GM19395 (cell line): Measurements from ENCODE around the gene SETX.

ENCODE experiments used
- ATAC-seq: cut with Tn5 transposase; IDR thresholded peaks from one replicate; pipeline ENCODE4 v1.9.1; 2021; ENCODE audit warnings: mild to moderate bottlenecking, moderate library complexity; ENCODE audit not compliant: unreplicated experiment

The SETX gene

DNA sequence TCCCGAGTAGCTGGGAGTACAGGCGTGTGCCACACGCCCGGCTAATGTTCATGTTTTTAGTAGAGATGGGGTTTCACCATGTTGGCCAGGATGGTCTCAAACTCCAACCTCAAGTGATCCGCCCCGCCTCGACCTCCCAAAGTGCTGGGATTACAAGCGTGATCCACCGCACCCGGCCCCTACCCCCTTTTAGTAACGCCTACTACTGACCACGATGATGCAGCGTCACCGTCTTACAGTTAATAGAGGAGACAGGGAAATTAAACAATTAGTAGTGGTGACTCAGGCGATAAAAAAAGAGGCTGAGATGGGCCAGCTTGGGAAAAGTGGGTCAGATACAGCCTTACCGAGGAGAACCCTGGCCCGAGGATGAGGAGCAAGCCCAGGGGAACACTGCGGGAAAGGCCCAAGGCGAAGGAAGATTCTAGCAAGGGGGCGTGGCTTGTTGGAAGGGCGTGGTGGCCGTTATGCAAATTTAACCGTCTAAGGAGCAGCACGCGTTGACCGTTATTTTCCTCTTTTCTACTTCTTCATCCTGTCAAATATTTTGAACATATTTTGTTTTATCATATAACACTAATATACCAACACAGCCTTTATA, 1.6 kb upstream of the SETX start:
- ATAC-seq = no peak

DNA sequence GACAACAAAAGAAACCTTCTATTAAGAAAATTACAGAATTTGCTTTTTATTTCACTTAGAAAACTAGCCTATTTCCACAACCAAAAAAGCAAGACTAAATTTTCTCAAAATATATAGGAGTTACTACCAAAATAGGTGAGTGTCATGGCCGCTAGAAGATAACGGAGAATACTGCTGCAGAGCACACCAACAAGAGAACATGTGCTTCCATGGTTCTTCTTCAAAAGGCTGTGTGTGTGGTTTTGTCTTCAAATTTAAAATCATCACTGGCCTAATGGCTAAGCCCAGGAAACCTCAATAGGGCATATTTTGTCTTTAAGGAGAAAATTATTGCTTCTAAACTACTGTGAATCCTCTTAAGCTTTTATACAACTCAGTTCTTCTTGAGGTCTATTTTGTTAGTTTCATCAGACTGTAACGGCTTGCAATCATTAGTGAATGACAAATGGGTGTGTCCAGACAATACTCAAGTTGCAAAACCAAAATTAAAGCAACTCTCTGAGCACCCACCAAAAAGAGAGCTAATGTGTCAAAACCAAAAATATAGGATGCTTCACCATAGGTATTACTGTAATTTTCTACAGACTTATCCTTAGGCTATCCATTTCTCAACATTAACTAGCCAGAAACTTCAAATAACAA, 3.3 kb downstream of the SETX start:
- no peak for ATAC-seq

DNA sequence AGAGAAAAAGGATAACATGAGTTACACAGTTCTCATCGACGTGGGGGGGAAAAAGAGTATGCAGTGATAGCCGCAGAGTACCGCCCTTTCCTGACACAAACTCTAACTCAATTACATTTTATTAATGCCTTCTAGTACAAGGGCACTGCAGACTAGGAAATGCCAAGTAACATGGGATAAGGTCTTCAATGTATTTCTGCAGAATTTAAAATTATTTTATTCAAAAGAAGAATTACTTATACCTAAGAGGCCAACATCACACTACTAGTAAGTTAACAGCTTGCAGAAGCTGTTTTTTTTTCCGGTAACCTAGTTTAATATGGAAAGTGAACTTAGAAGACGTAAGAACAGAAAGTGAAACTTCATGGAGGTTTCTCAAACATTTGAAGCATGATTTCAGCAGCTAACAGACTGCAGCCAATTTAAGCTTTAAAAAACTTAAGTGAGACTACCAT, 3.9 kb downstream of the SETX start:
- no peak for ATAC-seq

DNA sequence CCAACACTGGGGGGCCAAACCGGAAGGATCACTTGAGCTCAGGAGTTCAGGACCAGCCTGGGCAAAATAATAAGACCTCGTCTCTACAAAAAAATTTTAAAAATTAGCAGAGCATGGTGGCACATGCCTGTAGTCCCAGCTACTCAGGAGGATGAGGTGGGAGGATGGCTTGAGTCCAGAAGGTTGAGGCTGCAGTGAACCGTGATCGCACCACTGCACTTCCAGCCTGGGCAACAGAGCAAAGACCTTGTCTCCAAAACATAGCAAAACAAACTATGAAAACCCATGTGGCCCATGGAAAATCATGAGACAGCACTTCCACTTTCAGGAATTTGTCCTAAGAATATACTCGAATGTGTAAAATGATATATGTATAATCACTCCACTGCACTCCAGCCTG, 6.1 kb downstream of the SETX start:
- ATAC-seq = no peak

DNA sequence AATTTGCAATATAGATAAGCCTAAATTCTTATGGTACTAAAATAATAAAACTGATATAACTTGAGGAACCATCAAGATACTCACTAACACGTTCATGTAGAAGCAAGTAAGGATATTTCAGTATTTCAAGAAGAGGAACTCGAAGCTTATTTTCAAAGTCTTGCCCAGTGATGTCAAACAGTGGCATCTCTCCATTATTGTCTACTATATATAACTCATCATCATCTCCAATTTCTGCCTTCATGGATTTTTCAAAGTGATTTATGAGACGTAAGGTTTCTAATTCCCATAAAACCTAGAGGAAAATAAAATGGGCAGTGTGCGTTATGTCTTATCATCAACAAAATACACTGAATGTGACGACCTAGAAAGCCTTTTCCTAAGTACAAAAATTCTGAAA, 8.6 kb downstream of the SETX start:
- no peak for ATAC-seq

DNA sequence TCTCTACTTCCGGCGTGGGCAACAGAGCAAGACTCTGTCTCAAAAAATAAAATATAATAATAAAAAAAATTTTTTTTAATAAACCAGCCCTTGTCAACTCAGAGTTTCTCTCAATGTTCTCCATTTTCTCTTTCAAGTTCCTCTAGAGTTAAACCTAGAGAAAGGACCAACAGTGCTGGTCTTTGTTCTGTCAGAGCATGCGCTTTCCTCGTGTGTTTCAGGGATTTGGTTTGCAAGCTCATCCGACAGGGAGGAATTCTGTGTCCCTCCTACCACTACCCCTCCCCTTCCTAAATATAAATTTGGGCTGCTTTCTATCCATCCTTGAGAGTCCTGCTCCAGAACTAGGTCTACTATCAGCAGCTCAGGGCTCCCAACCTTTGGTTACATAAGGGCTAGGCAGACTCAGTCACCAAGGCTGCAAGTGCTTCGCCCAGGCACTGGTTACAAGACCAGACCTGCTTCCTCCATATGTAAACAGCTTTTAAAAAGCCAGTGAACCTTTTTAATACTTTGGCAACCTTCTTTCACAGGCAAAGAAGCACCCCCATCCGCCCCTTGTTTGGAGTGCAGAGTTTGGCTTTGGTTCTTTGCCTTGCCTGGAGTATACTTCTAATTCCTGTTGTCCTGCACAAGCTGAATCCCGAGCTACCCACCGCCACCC, 13.5 kb downstream of the SETX start:
- ATAC-seq = no peak

DNA sequence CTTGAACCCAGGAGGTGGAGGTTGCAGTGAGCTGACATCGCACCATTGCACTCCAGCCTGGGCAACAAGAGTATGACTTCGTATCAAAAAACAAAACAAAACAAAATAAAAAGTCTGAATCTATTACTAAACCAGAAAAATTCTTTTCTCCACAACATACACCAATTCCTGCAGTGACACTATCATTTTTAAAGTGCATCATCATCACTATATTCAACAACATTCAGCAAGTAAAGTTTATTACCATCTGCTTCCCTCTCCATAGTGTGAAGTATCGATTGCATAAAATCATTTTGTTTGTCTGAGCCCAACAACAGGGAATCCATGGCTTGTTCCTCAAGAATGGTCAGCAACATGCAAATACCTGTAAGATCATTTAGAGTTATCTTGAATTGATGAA, 20.4 kb downstream of the SETX start:
- no peak for ATAC-seq

DNA sequence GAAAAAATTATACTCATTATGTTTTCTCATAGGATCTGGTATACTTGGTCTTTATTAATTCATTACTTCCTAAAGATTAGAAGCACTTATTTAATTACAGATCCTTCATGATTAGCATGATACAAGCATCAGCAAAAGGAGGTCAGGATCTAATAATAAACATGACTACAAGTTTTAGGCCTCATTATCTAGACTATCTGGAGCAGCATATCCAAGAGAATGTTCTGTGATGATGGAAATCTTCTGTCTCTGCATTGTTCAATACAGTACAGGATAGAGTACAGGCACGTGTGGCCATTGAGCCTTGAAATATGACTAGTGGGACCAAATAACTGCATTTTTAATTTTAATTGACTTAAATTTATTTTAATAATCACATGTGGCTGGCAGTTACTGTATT, 21.2 kb downstream of the SETX start:
- no peak for ATAC-seq

DNA sequence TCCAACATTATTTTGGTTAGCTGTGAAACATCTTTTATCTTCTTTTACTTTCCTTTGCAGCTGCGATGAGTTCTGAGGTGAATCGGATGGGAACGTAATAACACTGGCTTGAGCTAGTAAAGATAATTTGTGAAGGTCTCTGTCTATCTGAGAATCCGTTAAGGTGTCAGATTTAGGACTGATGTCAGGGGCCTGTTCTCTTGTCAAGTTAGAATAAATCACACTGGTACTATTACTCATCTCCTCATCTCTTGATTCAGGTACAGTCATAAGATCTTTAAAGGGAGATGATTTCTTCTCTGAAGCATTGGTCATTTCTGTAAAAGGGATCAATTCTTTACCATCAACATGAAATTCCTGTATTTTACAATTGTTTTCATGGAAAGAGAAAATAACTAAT, 26.2 kb downstream of the SETX start:
- ATAC-seq = no peak

DNA sequence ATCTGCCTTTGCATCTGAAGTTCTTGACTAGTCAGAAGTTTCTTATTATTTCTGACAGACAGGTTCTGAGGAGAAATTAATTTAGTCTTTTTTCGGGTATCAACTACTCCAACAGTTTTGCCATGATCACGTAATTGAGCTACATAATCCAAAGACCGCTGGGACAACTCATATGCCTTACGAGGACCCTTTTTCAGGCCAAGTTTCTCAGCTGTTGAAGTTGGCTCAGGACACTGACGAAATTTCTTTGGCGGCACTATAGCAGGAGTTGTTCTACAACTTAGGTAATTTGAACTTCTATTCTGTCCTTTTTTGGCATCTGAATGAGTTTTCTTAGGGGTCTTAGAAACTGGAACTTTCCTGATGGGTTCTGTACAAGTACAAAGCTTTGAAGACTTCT, 27.2 kb downstream of the SETX start:
- ATAC-seq = no peak

DNA sequence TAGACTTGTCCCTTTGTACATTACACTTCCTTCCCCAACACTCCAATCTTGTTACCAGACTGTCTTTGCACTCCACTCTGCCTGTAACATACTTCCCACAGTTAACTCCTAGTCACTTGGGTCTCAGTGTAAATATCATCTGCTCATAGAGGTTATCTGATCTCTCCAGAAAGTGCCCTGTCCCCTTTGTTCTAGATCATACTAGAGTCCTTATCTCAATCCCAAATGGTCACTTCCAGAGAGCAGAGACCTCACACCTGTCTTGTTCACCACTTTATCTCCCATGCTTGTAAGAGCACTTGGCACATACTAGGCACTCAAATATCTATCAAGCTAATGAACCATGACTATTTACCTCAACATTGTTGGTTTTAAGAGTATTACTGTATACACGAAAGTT, 30.4 kb downstream of the SETX start:
- ATAC-seq = no peak

DNA sequence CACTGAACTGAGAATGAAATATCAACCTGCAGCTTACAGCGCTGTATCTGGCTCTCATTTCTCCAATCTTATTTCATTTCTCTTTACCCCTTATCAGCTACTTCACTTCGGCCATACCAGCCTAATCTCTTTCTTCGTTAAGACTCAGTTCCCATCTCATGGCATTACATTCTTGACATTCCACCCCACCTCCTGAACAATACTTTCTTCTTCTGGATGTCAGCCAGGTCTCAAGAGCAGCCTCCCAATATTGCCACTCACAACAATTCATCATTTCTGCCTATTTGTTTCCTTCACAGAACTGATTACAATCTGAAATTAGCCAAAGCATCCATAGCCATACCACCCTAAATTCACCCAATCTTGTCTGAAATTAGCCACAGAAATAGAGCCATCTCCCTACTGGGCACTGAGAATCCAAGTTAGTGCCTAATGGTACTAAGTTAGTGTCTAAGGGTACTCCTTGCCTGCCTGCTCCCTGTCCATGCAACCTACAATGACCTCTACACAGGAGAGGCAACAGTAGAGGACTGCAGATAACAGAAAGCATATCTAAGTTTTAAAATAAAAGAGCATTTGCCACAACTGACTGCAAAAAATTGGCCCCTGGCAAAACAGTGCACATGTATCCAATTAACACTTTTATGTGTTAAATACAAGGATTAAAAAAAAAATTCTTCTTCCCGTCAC, 35.2 kb downstream of the SETX start:
- no peak for ATAC-seq

DNA sequence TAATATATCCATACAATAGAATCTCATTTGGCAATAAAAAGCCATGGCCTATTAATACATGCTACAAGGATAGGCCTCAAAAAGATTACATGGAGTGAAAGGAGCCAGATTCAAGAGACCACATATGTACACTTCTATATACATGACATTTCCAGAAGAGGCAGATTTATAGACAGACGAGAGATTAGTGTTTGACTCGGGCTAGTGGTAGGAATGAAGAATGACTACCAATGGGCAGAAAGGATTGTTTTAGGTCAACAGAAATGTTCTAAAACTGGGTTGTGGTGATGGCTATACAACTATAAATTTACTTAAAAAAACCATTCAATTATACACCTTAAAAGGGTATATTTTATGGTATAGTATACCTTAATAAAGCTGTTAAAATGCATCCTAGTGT, 41.9 kb downstream of the SETX start:
- no peak for ATAC-seq

DNA sequence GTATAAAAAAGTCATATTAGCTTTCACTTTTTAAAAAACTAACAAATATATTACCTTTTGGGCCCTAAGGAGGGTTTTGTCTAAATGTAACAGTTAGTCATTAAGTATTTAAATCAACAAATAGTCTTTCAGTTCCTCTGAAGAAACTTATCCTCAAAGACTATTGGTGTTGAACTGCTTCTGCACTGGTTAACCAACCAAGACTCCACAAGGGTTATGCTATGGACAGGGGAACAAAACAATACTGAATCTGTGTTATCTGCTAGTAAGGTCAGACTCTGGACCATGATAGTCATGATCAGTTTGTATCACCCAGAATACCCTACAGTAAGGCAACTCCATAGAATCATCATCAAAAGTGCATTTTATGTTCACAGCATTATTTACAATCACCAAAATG, 42.4 kb downstream of the SETX start:
- ATAC-seq = no peak

DNA sequence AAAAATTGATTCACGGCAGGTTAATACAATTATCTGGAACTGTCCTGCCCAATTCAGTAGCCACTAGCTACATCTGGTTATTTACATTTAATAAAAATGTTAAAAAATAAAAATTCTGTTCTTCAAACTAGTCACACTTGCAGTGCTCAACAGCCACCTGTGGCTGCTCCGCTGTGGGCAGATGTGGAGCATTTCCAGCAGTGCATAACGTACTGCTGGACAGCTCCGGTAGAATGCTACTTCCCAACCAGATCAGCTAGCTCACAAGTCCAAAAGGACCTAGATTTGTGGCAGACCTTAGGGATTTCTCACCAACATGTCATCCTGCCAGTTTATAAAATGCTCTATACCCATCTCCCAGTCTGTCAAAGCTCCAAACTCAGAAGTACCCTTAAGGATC, 42.8 kb downstream of the SETX start:
- no peak for ATAC-seq

DNA sequence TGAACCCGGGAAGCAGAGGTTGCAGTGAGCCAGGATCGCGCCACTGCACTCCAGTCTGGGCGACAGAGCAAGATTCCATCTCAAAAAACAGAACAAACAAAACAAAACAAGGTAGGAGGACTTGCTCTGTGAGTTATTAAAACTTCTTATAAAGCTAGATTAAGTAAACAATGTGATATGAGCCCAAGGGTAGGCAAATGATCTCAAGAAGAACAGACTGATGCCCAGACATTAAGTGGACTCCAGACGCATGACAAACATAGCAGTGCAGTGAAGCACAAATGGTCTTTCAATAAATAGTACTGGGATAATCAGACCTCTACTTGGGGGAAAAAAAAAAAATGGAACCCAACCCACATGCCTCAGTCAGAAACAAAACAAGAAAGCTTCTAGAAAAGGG, 45.7 kb downstream of the SETX start:
- no peak for ATAC-seq

DNA sequence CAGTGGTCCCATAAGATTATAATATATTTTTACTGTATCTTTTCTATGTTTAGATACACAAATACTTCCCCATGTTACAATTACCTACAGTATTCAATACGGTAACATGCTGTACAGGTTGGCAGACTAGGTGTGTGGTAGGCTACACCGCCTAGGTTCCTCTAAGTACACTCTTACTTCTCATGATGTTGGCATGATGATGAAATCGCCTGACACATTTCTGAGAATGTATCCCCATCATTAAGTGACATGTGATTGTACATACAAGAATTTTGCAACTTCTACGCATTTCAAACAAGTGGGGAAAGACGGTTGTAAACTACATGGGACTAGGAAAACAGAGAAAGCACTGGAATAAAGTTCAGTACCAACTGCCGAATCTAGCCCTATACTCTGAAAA, 53.3 kb downstream of the SETX start:
- ATAC-seq = no peak

DNA sequence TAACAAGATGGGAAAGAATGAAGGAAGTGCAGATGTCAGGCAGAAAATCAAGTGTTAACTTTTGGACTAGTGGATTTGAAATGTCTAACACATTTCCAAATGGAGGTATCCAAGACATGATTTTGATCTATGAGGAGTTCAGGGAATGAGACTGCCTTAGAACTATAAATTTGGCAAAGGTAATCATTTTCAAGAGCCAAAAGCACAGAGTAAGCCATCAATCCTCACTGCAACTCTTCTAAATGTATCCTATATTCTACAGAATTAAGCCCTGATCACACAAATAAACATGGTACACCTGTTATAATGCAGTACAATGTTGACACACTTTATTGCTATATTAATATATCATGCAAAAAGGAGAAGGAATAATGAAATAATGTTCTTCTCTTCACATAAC, 55.6 kb downstream of the SETX start:
- ATAC-seq = no peak

DNA sequence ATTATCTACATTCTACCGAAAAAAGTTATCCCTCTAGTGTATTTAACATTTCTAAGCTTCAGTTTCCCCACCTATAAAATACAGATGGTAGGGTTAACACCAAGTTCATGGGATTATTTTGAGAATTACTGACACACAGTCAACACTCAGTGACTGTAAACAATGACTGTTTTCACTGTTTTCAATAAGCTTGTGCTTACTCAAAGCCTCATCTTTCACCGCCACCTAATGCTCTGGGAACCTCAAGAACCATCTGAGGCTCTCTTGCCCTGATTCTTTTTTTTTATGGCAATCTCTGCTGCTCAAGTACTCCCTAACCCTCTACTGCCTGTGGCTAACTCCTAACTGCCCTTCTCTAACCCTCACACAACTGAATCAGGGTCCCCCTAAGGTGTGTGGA, 59.6 kb downstream of the SETX start:
- ATAC-seq = no peak

DNA sequence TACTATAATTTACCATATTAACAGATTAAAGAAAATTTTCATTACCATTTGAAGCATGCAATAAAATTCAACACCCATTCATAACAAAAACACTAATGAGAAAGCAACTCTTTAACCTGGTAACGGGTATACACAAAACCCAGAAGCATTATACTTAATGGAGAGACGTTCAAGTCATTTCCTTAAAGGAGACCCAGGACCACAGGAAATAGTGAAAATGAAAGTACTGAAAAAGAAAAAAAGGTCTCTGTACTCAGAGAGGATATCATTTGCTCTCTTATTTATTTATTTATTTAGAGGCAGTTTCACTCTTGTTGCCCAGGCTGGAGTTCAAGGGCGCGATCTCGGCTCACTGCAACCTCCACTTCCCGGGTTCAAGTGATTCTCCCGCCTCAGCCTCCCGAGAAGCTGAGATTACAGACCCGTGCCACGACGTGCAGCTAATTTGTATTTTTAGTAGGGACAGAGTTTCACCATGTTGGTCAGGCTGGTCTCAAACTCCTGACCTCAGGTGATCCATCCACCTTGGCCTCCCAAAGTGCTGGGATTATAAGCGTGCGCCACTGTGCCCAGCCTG, 61.6 kb downstream of the SETX start:
- ATAC-seq = no peak

DNA sequence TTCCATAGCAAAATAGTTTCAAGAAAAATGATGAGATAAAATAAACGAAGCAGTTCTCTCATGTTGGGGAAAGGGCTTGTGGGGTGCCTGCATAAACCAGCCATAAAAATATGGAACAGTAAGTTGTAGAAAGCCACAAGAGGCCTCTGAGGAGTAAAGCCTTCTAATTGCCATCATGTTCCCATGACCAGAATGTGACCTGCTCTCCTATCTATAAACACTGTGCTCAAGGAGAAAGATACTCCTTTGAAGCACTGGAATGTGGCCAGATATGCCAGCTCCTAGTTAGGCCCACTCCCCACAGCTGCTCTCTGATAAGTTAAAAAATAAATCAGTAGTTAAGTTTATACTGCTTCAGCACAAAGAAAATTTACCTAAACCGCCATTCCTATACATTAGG, 65.8 kb downstream of the SETX start:
- no peak for ATAC-seq

DNA sequence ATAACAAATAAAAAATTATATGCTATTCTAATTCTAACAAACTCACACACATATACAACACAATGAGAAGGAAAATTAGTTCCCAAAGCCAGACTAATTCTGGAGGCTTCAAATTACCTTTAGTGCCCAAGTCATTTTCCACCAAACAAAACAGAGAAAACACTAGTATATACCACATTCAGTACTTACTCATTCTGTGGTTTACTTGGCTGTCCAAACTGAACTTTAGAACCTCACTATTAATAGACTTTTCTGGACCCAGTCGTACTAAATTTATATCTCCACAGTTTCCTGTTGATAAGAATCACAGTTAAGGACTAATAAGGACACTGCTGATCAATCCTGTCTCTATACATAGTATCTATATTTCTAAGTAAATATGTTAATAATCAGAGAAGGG, 66.4 kb downstream of the SETX start:
- no peak for ATAC-seq
